Measurements from ENCODE around the gene AHCYL2. TPM values are rescaled to one million over a fixed set of nuclear protein-coding genes. Genes with fewer than 3 reads are reported as not detected.

Gene AHCYL2
- total and polyA plus RNA-seq, 4 donors, result 2.0 to 10.0 (median 3.6) TPM

GRCh38 chr7:129470411-129470810 lies 245.6 kb downstream of the AHCYL2 start:
- Histone ChIP-seq H3K9ac (ENCODE audit: low read depth in 1 of 2, low read length in 2 of 2) (no peak overlapping the region), H3K36me3 (ENCODE audit: control insufficient read depth in 4 of 4, insufficient read depth in 3 of 4, low read depth in 1 of 4, low read length in 3 of 4) (no peaks in the 10 kb centered on the region), H3K4me3 (ENCODE audit: low read depth in 1 of 3, low read length in 3 of 3) (no peak overlapping the region), H3K9me3 (ENCODE audit: control insufficient read depth in 4 of 4, low read length in 3 of 4) (no peaks in the 10 kb centered on the region), H3K27me3 (ENCODE audit: control insufficient read depth in 4 of 4, insufficient read depth in 4 of 4, low read length in 3 of 4) (no peaks in the 10 kb centered on the region), H3K27ac (ENCODE audit: low read depth in 1 of 2, low read length in 2 of 2) (no peak overlapping the region), H3K4me1 (ENCODE audit: control insufficient read depth in 4 of 4, insufficient read depth in 4 of 4, low read length in 3 of 4) (no peaks in the 10 kb centered on the region)
- 94% methylated on average over 1 of the region's 1 CpG for WGBS
- no peak for DNase-seq (ENCODE audit: low spot score)
- TF ChIP-seq RAD21 (IDR thresholded peaks at IDR 0.05), result no peak
- TF ChIP-seq YY1 (IDR thresholded peaks at IDR 0.05), result no peak
- TF ChIP-seq FOXA2 (IDR thresholded peaks at IDR 0.05), result no peak
- no peak for TF ChIP-seq ZBTB33 (IDR thresholded peaks at IDR 0.05)
- TF ChIP-seq ATF3 (IDR thresholded peaks at IDR 0.05), result no peak
- no peak for TF ChIP-seq JUND (IDR thresholded peaks at IDR 0.05)
- no peak for TF ChIP-seq NR2F2 (IDR thresholded peaks at IDR 0.05)
- no peak for TF ChIP-seq HNF4A (conservative IDR thresholded peaks at IDR 0.05)
- no peak for TF ChIP-seq REST (IDR thresholded peaks at IDR 0.05)
- no peak for TF ChIP-seq CTCF (IDR thresholded peaks at IDR 0.05; ENCODE audit: low read depth, low read length, missing input control)
- TF ChIP-seq GABPA (IDR thresholded peaks at IDR 0.05 in 1 of 2, conservative IDR thresholded peaks at IDR 0.05 in 1 of 2), result no peak
- no peak for TF ChIP-seq TAF1 (conservative IDR thresholded peaks at IDR 0.05)
- TF ChIP-seq MAX (IDR thresholded peaks at IDR 0.05), result no peak
- no peak for TF ChIP-seq FOXA1 (IDR thresholded peaks at IDR 0.05)
- no peak for TF ChIP-seq EGR1 (IDR thresholded peaks at IDR 0.05; ENCODE audit: low read depth in 2 of 2)
- no peak for TF ChIP-seq HNF4G (IDR thresholded peaks at IDR 0.05)

- H3K9ac ChIP-seq (ENCODE audit: low read depth in 1 of 2, low read length in 2 of 2), result no peak overlapping the region
- no peak for DNase-seq (ENCODE audit: low spot score)
- no peaks in the 10 kb centered on the region for H3K4me1 ChIP-seq (ENCODE audit: control insufficient read depth in 4 of 4, insufficient read depth in 4 of 4, low read length in 3 of 4)
- H3K27me3 ChIP-seq (ENCODE audit: control insufficient read depth in 4 of 4, insufficient read depth in 4 of 4, low read length in 3 of 4), result no peaks in the 10 kb centered on the region
- H3K4me3 ChIP-seq (ENCODE audit: low read depth in 1 of 3, low read length in 3 of 3), result no peak overlapping the region
- H3K9me3 ChIP-seq (ENCODE audit: control insufficient read depth in 4 of 4, low read length in 3 of 4), result no peaks in the 10 kb centered on the region
- H3K27ac ChIP-seq (ENCODE audit: low read depth in 1 of 2, low read length in 2 of 2), result no peak overlapping the region
- H3K36me3 ChIP-seq (ENCODE audit: control insufficient read depth in 4 of 4, insufficient read depth in 3 of 4, low read depth in 1 of 4, low read length in 3 of 4), result no peaks in the 10 kb centered on the region
- TF ChIP-seq RXRA (IDR thresholded peaks at IDR 0.05) (no peak), REST (IDR thresholded peaks at IDR 0.05) (no peak), FOXA1 (IDR thresholded peaks at IDR 0.05) (no peak), RAD21 (IDR thresholded peaks at IDR 0.05) (no peak), YY1 (IDR thresholded peaks at IDR 0.05) (no peak), SP1 (IDR thresholded peaks at IDR 0.05) (no peak), CTCF (IDR thresholded peaks at IDR 0.05; ENCODE audit: low read depth, low read length, missing input control) (no peak), HNF4G (IDR thresholded peaks at IDR 0.05) (no peak), JUND (IDR thresholded peaks at IDR 0.05) (no peak), GABPA (IDR thresholded peaks at IDR 0.05 in 1 of 2, conservative IDR thresholded peaks at IDR 0.05 in 1 of 2) (no peak), EGR1 (IDR thresholded peaks at IDR 0.05; ENCODE audit: low read depth in 2 of 2) (no peak), TAF1 (conservative IDR thresholded peaks at IDR 0.05) (no peak)
Observed at GRCh38 chr7:129471402-129471827, 246.6 kb downstream of the AHCYL2 start.
